PC-3 (cell line): ENCODE measurements around the gene CEP120. TPM values are rescaled to one million over a fixed set of nuclear protein-coding genes. Genes with fewer than 3 reads are reported as not detected.

Experiments used
- ATAC-seq: fragments of 200-7000 bp; cut with Tn5 transposase; 2 replicates; pipeline ENCODE4 v1.9.1; 2020; ENCODE audit warnings: mild to moderate bottlenecking, moderate library complexity
- Bru-seq: library from RNA; stranded (reverse); fragments of 400-500 nt; gene quantifications from one replicate; lab custom pipeline; 2021; lab: Mats Ljungman, UMichigan
- BruChase-seq, 2 experiments: library from RNA; stranded (reverse); fragments of 400-500 nt; gene quantifications; one replicate each; lab custom pipeline; 2021; lab: Mats Ljungman, UMichigan
- BruUV-seq: library from RNA; stranded (reverse); fragments of 400-500 nt; replicated peaks from 2 replicates; lab custom pipeline; 2021; lab: Mats Ljungman, UMichigan
- CTCF ChIA-PET: fragments of 300-600 bp; sonication (Branson Sonifier 250); formaldehyde crosslinking; loops from one replicate; lab custom pipeline; 2022; ENCODE audit warnings: antibody characterized with exemption; lab: Charles Lee
- POLR2A ChIA-PET: fragments of 300-600 bp; sonication (Branson Sonifier 250); formaldehyde crosslinking; loops from one replicate; lab custom pipeline; 2022; ENCODE audit warnings: antibody characterized with exemption; ENCODE audit not compliant: unreplicated experiment; lab: Charles Lee
- DNase-seq: peaks from one replicate; pipeline ENCODE4 v3.0.0-alpha.2; 2015
- H2AFZ ChIP-seq: fragments of 300-600 bp; sonication (generic); 2 replicates; pipeline ENCODE4 v1.6.0; 2016; ENCODE audit warnings: antibody characterized with exemption, low read length
- H3F3A ChIP-seq: fragments of 300-600 bp; sonication (generic); one replicate; pipeline ENCODE4 v1.6.0; 2017; ENCODE audit warnings: antibody characterized with exemption, low read length, control low read depth, mild to moderate bottlenecking; ENCODE audit not compliant: unreplicated experiment
- H3K27ac ChIP-seq: fragments of 300-600 bp; sonication (generic); 2 replicates; pipeline ENCODE4 v1.5.1; 2016; ENCODE audit warnings: mild to moderate bottlenecking, low read length
- H3K27me3 ChIP-seq: fragments of 300-600 bp; sonication (generic); 2 replicates; pipeline ENCODE4 v1.6.1; 2016; ENCODE audit warnings: low read length, mixed read lengths
- H3K36me3 ChIP-seq: fragments of 300-600 bp; sonication (generic); 2 replicates; pipeline ENCODE4 v1.6.1; 2016; ENCODE audit warnings: low read depth, mixed run types, low read length, mixed read lengths
- H3K4me1 ChIP-seq: fragments of 300-600 bp; sonication (generic); 2 replicates; pipeline ENCODE4 v1.5.1; 2016; ENCODE audit warnings: low read length; ENCODE audit not compliant: insufficient read depth
- H3K4me2 ChIP-seq: fragments of 300-600 bp; sonication (generic); 2 replicates; pipeline ENCODE4 v1.6.0; 2016; ENCODE audit warnings: low read length
- H3K4me3 ChIP-seq: fragments of 300-600 bp; sonication (generic); 2 replicates; pipeline ENCODE4 v1.5.1; 2016; ENCODE audit warnings: mild to moderate bottlenecking, low read length, mixed read lengths
- H3K79me2 ChIP-seq: fragments of 300-600 bp; sonication (generic); 2 replicates; pipeline ENCODE4 v1.6.1; 2017; ENCODE audit warnings: low read length, mixed read lengths
- H3K9ac ChIP-seq: fragments of 300-600 bp; sonication (generic); 2 replicates; pipeline ENCODE4 v1.6.0; 2016; ENCODE audit warnings: mild to moderate bottlenecking, low read length
- H3K9me2 ChIP-seq: fragments of 300-600 bp; sonication (generic); replicated peaks from 2 replicates; pipeline ENCODE4 v1.6.1; 2016; ENCODE audit warnings: mixed run types, low read length, mixed read lengths
- H3K9me3 ChIP-seq: fragments of 300-600 bp; sonication (generic); 2 replicates; pipeline ENCODE4 v1.6.1; 2016; ENCODE audit warnings: low read length, mixed read lengths
- H4K20me1 ChIP-seq: fragments of 300-600 bp; sonication (generic); 2 replicates; pipeline ENCODE4 v1.6.1; 2016; ENCODE audit warnings: low read length, mixed read lengths
- EZH2 ChIP-seq: fragments of 300-600 bp; sonication (generic); IDR thresholded peaks from one replicate; pipeline ENCODE4 v1.6.1; 2017; ENCODE audit warnings: antibody characterized with exemption, mild to moderate bottlenecking, low read length; ENCODE audit not compliant: unreplicated experiment
- EZH2phosphoT487 ChIP-seq: fragments of 300-600 bp; sonication (generic); IDR thresholded peaks from 2 replicates; pipeline ENCODE4 v1.6.1; 2018; ENCODE audit warnings: mild to moderate bottlenecking, antibody characterized with exemption, low read length, borderline replicate concordance
- intact Hi-C: fragments of 100-400 bp; cut with micrococcal nuclease; formaldehyde crosslinking; loops from 2 replicates; pipeline ENCODE4 v1.9.0; 2023
- long read RNA-seq: library from polyadenylated mRNA; unstranded; transcript quantifications from one replicate; pipeline ENCODE4 v2.0.0, GENCODE V29; 2021; ENCODE audit not compliant: unreplicated experiment
- total RNA-seq: library from RNA; depleted of rRNA; stranded (reverse); fragments of >200 nt; gene quantifications from 2 replicates; pipeline ENCODE4 v1.2.3, GENCODE V29; 2014; rRNA removed
- TF ChIP-seq, protein P1 (sequence below): fragments of 300-600 bp; sonication (generic); conservative IDR thresholded peaks from 2 replicates; pipeline ENCODE4 v1.5.1; 2017; ENCODE audit warnings: antibody characterized with exemption, low read depth, mild to moderate bottlenecking, low read length

The CEP120 gene
- 5.4 and 11.5 TPM in 2 replicates for total RNA-seq
- Bru-seq, nascent RNA: percentile 73 among the genes with signal in this experiment
- BruChase-seq, experiment 1, labeled RNA remaining after a 6-hour chase: percentile 66 among the genes with signal in this experiment
- percentile 69 among the genes with signal in this experiment for BruChase-seq, experiment 2, labeled RNA remaining after a 2-hour chase
- long read RNA-seq, full-length matches to known transcripts: 38 of 63 reads
- long read RNA-seq, partial matches to known transcripts: 6 of 63 reads
- long read RNA-seq, other reads (novel, unspliced or antisense): 19 of 63 reads

DNA sequence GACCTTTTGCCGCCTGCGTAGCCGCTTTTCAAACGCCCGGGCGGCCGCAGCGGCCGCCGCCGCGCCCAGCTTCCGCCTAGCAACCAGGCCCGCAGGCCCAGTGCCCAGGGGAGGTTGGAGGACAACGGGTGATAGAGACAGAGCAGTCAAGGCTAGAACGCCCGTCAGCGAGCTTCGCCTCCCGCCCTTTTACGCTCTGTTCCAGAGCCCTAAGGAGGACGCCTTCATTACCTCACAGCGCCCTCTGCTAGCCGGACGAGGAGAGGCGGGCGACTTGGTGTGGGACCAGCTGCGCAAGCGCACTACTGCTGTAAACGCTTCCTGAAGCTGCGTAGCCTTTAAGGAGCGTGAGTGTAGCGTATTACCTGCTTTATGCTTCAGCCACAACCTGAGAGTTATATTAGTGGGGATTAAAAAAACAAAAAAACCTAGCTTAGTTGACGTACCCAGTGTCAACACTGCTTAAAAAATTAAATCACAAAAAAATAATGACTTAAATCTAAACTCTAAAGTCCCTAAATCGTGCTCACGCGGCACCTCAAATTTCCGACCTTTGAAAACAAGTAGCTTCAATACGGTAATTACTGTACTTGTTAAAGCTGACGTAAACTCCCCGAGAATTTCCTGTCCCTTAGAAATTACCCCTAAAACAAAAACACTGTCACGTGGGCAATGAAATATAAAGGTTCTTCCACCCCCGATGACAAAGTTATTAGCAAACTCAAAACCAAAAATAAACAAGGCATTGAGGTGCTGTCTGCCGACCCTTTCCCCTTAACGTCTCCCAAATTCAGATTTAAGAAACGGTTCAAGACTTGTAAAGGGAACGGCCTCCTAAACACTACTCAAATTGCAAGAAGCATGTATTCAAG lies at the start of gene CEP120:
Gene CEP120 (minus strand): TSS at position 126 of the 872 bp plus-strand sequence. CDS start 405 bp downstream, outside the sequence.
- intact Hi-C loops: loop anchor here (1.0 to 2.0 kb wide), 4 partner anchors 16 to 187 kb away; partner anchors contain the start of gene CSNK1G3
- CTCF ChIA-PET: interaction anchor here (0.6 to 1.4 kb wide), 7 partner anchors 16 to 246 kb away, joined by 3 to 7 read pairs (median 3); partner anchors contain the start of gene CSNK1G3
- peak within 1 kb of the TSS; percentile 99 for H3K4me3 ChIP-seq
- no peaks in the 10 kb centered on the region for H3K9me3 ChIP-seq
- H4K20me1 ChIP-seq: no peaks in the 10 kb centered on the region
- H3K36me3 ChIP-seq: no peaks in the 10 kb centered on the region
- H3F3A ChIP-seq: no peaks in the 10 kb centered on the region
- peak within 1 kb of the TSS; percentile 97 for H2AFZ ChIP-seq
- H3K4me1 ChIP-seq: peaks cover 13% of the 10 kb centered on the region
- peak within 1 kb of the TSS; percentile 90 for H3K9ac ChIP-seq
- no peaks in the 10 kb centered on the region for H3K27me3 ChIP-seq
- DNase-seq: peak; percentile 99
- peak within 1 kb of the TSS; percentile 41 for H3K27ac ChIP-seq
- ATAC-seq: peak; percentile 97
- no peaks in the 10 kb centered on the region for H3K9me2 ChIP-seq
- TF ChIP-seq, protein P1, sequence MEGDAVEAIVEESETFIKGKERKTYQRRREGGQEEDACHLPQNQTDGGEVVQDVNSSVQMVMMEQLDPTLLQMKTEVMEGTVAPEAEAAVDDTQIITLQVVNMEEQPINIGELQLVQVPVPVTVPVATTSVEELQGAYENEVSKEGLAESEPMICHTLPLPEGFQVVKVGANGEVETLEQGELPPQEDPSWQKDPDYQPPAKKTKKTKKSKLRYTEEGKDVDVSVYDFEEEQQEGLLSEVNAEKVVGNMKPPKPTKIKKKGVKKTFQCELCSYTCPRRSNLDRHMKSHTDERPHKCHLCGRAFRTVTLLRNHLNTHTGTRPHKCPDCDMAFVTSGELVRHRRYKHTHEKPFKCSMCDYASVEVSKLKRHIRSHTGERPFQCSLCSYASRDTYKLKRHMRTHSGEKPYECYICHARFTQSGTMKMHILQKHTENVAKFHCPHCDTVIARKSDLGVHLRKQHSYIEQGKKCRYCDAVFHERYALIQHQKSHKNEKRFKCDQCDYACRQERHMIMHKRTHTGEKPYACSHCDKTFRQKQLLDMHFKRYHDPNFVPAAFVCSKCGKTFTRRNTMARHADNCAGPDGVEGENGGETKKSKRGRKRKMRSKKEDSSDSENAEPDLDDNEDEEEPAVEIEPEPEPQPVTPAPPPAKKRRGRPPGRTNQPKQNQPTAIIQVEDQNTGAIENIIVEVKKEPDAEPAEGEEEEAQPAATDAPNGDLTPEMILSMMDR: peak; percentile 83
- no peak for TF ChIP-seq EZH2
- BruUV-seq: TSS peak; percentile 89
- peaks cover 33% of the 10 kb centered on the region for H3K79me2 ChIP-seq
- POLR2A ChIA-PET: no interaction called here
- H3K4me2 ChIP-seq: peak within 1 kb of the TSS; percentile 98

DNA sequence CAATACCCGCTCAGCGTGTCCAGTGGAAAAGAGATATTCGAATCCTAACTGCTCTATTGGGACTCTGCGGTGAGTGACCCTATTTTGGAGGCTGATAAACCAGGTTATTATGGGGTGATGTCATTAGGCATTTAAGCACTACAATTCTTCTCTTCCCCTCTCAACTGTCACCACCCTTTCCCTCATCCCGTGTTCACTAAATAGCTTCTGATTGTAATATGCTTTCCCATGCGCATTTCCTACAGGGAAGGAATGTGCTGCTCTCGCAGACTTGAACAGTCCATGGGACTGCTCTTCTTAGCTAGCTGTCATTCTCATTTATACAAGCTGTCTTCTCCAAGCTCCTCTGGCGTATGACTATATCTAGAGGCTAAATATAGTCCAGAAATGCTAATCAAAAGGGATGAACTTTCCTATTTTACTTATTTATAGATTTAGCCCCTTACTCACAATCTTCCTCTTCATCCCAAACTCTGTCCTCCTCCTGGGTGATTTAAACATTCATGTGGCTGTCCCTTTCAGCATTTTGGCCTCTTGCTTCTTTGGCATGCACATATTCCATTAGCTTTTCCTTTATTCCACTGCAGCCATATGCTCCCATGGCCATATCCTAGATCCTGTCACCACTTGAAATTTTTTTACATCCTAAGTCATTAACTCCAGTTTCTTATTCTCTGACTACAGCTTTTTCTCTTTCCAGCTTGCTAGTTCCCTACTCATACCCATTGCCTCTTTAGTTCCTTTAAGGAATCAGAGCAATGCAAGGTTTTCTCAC lies 49.1 kb upstream of the CEP120 start:
- H3K4me1 ChIP-seq: no peaks in the 10 kb centered on the region
- DNase-seq: no peak
- no peaks in the 10 kb centered on the region for H4K20me1 ChIP-seq
- intact Hi-C loops: no loop called here
- no peaks in the 10 kb centered on the region for H3K9me2 ChIP-seq
- no peaks in the 10 kb centered on the region for H3K27me3 ChIP-seq
- H2AFZ ChIP-seq: no peak overlapping the region
- ChIA-PET POLR2A (interaction anchor here (0.6 kb wide), 1 partner anchor 298 kb away, joined by 4 read pairs; no protein-coding TSS in a partner anchor), CTCF (no interaction called here)
- no peak overlapping the region for H3K27ac ChIP-seq
- H3K4me3 ChIP-seq: no peak overlapping the region
- no peak overlapping the region for H3K4me2 ChIP-seq
- no peaks in the 10 kb centered on the region for H3K79me2 ChIP-seq
- TF ChIP-seq, protein P1: no peak
- TF ChIP-seq EZH2 (no peak), EZH2phosphoT487 (no peak)
- H3K36me3 ChIP-seq: no peaks in the 10 kb centered on the region
- no peak overlapping the region for H3K9ac ChIP-seq
- ATAC-seq: no peak
- BruUV-seq: no TSS peak
- H3K9me3 ChIP-seq: no peaks in the 10 kb centered on the region
- H3F3A ChIP-seq: no peaks in the 10 kb centered on the region
